HCT116 (cell line): ENCODE measurements around the gene HIP1R. TPM values are rescaled to one million over a fixed set of nuclear protein-coding genes. Genes with fewer than 3 reads are reported as not detected.

ENCODE experiments used
- ATAC-seq: fragments of 200-7000 bp; cut with Tn5 transposase; 2 replicates; pipeline ENCODE4 v1.9.1; 2020; ENCODE audit warnings: mild to moderate bottlenecking, moderate library complexity
- BruUV-seq: library from RNA; stranded (reverse); fragments of 400-500 nt; replicated peaks from 2 replicates; lab custom pipeline; 2021; lab: Mats Ljungman, UMichigan
- CTCF ChIA-PET: fragments of 300-600 bp; sonication (Branson Sonifier 250); formaldehyde crosslinking; loops from one replicate; lab custom pipeline; 2021; ENCODE audit warnings: antibody characterized with exemption; lab: Charles Lee
- POLR2A ChIA-PET: fragments of 300-600, 350-600 bp; sonication (Branson Sonifier 250); formaldehyde crosslinking; loops from one replicate; lab custom pipeline; 2021; ENCODE audit warnings: antibody characterized with exemption; lab: Charles Lee
- RAD21 ChIA-PET, 2 experiments: fragments of 300-600 bp; sonication (Branson Sonifier 250); formaldehyde crosslinking; loops; one replicate each; lab custom pipeline; 2023; ENCODE audit warnings: low total read pairs in 2 of 2; ENCODE audit not compliant: uncharacterized antibody in 2 of 2, unreplicated experiment in 2 of 2, low non-redundant PET in 1 of 2; lab: Charles Lee
- DNase-seq: peaks from one replicate; pipeline ENCODE4 v3.0.0-alpha.2; 2010; ENCODE audit warnings: low read depth, low spot score
- H2AFZ ChIP-seq: fragments of 200-600 bp; shearing (Covaris generic), sonication (generic); 2 replicates; pipeline ENCODE4 v1.6.1; 2017; ENCODE audit warnings: low read depth, mixed run types, mixed read lengths, antibody characterized with exemption, low read length; ENCODE audit not compliant: poor library complexity, severe bottlenecking
- H3K27ac ChIP-seq: 2 replicates; pipeline ENCODE4 v1.5.1; 2012; ENCODE audit warnings: low read depth, low read length
- H3K27me3 ChIP-seq: fragments of 200-600 bp; sonication (generic); 2 replicates; pipeline ENCODE4 v1.6.1; 2016; ENCODE audit warnings: mixed run types, low read length, mixed read lengths; ENCODE audit not compliant: insufficient read depth
- H3K36me3 ChIP-seq, 2 experiments: fragments of 200-500 bp in 1 of 2; fragments of 200-600 bp in 1 of 2; sonication (Bioruptor generic) in 1 of 2; sonication (generic) in 1 of 2; 2 replicates each; pipeline versions ENCODE4 v1.5.1 to v1.6.1; 2014 to 2016; ENCODE audit warnings: low read length in 2 of 2, inconsistent platforms in 1 of 2, mixed read lengths in 1 of 2, mixed run types in 1 of 2; ENCODE audit not compliant: insufficient read depth in 2 of 2, control insufficient read depth in 1 of 2
- H3K4me1 ChIP-seq, 2 experiments: fragments of 200-600 bp in 1 of 2; sonication (generic) in 1 of 2; 2 replicates each; pipeline versions ENCODE4 v1.5.1 to v1.6.1; 2012 to 2017; ENCODE audit warnings: low read length in 2 of 2, inconsistent platforms in 1 of 2, mild to moderate bottlenecking in 1 of 2, mixed read lengths in 1 of 2, mixed run types in 1 of 2, moderate library complexity in 1 of 2; ENCODE audit not compliant: insufficient read depth in 2 of 2, control insufficient read depth in 1 of 2
- H3K4me2 ChIP-seq: fragments of 200-600 bp; sonication (generic); 2 replicates; pipeline ENCODE4 v1.6.1; 2017; ENCODE audit warnings: mixed run types, low read length, mixed read lengths
- H3K4me3 ChIP-seq, 2 experiments: fragments of 200-600 bp in 1 of 2; sonication (generic) in 1 of 2; replicated peaks in 1 of 2; 2 replicates each; pipeline ENCODE4 v1.5.1; 2011 to 2016; ENCODE audit warnings: low read length in 2 of 2, control low read depth in 1 of 2, low read depth in 1 of 2, mild to moderate bottlenecking in 1 of 2, mixed read lengths in 1 of 2, mixed run types in 1 of 2
- H3K79me2 ChIP-seq: fragments of 200-600 bp; sonication (generic); 2 replicates; pipeline ENCODE4 v1.6.1; 2017; ENCODE audit warnings: mild to moderate bottlenecking, mixed run types, low read length, moderate library complexity, mixed read lengths; ENCODE audit not compliant: insufficient read depth
- H3K9ac ChIP-seq: fragments of 200-600 bp; sonication (generic); 2 replicates; pipeline ENCODE4 v1.6.1; 2016; ENCODE audit warnings: low read length, mixed read lengths
- H3K9me2 ChIP-seq: fragments of 200-600 bp; sonication (generic), shearing (Covaris generic); 2 replicates; pipeline ENCODE4 v1.6.1; 2017; ENCODE audit warnings: mixed run types, mild to moderate bottlenecking, moderate library complexity; ENCODE audit not compliant: insufficient read depth
- H3K9me3 ChIP-seq, 2 experiments: fragments of 200-500 bp in 1 of 2; fragments of 200-600 bp in 1 of 2; sonication (Bioruptor generic) in 1 of 2; sonication (generic) in 1 of 2; 2 replicates each; pipeline ENCODE4 v1.6.1; 2014 to 2017; ENCODE audit warnings: low read length in 2 of 2, mixed read lengths in 2 of 2, inconsistent platforms in 1 of 2, low read depth in 1 of 2, mild to moderate bottlenecking in 1 of 2, mixed run types in 1 of 2, moderate library complexity in 1 of 2; ENCODE audit not compliant: control insufficient read depth in 1 of 2, insufficient read depth in 1 of 2
- H4K20me1 ChIP-seq: fragments of 200-600 bp; sonication (generic), shearing (Covaris generic); 2 replicates; pipeline ENCODE4 v1.6.1; 2017; ENCODE audit warnings: mixed run types, mild to moderate bottlenecking, moderate library complexity; ENCODE audit not compliant: insufficient read depth
- CBX3 ChIP-seq: IDR thresholded peaks from 2 replicates; pipeline ENCODE4 v1.6.1; 2012; ENCODE audit warnings: low read depth
- CEBPB ChIP-seq: IDR thresholded peaks from 2 replicates; pipeline ENCODE4 v1.6.1; 2012; ENCODE audit warnings: low read depth
- CTCF ChIP-seq, 3 experiments: fragments of 200-600 bp in 1 of 3; sonication (generic) in 1 of 3; IDR thresholded peaks in 2 of 3; conservative IDR thresholded peaks in 1 of 3; 2 replicates each; pipeline ENCODE4 v1.5.1; 2012 to 2017; ENCODE audit warnings: low read depth in 2 of 3, low read length in 2 of 3, antibody characterized with exemption in 1 of 3, borderline replicate concordance in 1 of 3, control low read depth in 1 of 3, mild to moderate bottlenecking in 1 of 3, mixed read lengths in 1 of 3, mixed run types in 1 of 3, moderate library complexity in 1 of 3; ENCODE audit not compliant: insufficient read depth in 1 of 3
- ELF1 ChIP-seq: IDR thresholded peaks from 2 replicates; pipeline ENCODE4 v1.6.1; 2012; ENCODE audit warnings: low read depth, borderline replicate concordance
- EZH2 ChIP-seq: fragments of 200-600 bp; sonication (generic); IDR thresholded peaks from 2 replicates; pipeline ENCODE4 v1.6.1; 2017; ENCODE audit warnings: antibody characterized with exemption, mixed run types
- EZH2phosphoT487 ChIP-seq: fragments of 200-600 bp; IDR thresholded peaks from 2 replicates; pipeline ENCODE4 v1.6.1; 2018; ENCODE audit warnings: antibody characterized with exemption, borderline replicate concordance
- POLR2AphosphoS5 ChIP-seq: IDR thresholded peaks from 2 replicates; pipeline ENCODE4 v1.6.1; 2011; ENCODE audit warnings: mild to moderate bottlenecking, low read depth, low read length, moderate library complexity
- RAD21 ChIP-seq: IDR thresholded peaks from 2 replicates; pipeline ENCODE4 v1.6.1; 2012; ENCODE audit warnings: low read depth, mild to moderate bottlenecking
- TCF7L2 ChIP-seq: IDR thresholded peaks from 2 replicates; pipeline ENCODE4 v1.7.0; 2011; ENCODE audit warnings: borderline replicate concordance, inconsistent platforms; ENCODE audit not compliant: insufficient read depth, insufficient read length; ENCODE audit errors: extremely low read depth
- YY1 ChIP-seq: IDR thresholded peaks from 2 replicates; pipeline ENCODE4 v1.6.1; 2011; ENCODE audit warnings: low read length, low read depth, moderate library complexity, mild to moderate bottlenecking; ENCODE audit not compliant: insufficient replicate concordance; ENCODE audit errors: extremely low read depth
- ZBTB33 ChIP-seq: IDR thresholded peaks from 2 replicates; pipeline ENCODE4 v1.6.1; 2011; ENCODE audit warnings: mild to moderate bottlenecking, low read length, moderate library complexity; ENCODE audit not compliant: insufficient replicate concordance; ENCODE audit errors: extremely low read depth
- ZFX ChIP-seq: fragments of 450-650 bp; IDR thresholded peaks from 2 replicates; pipeline ENCODE4 v1.6.1; 2017
- ZNF274 ChIP-seq: fragments of 200-500 bp; sonication (Bioruptor generic); IDR thresholded peaks from 2 replicates; pipeline ENCODE4 v1.6.1; 2014; ENCODE audit warnings: mild to moderate bottlenecking, low read depth, low read length, inconsistent platforms
- intact Hi-C: fragments of 100-400 bp; cut with micrococcal nuclease; formaldehyde crosslinking; loops from 2 replicates; pipeline ENCODE4 v1.10.0; 2022
- total RNA-seq: library from RNA; stranded (reverse); gene quantifications from one replicate; pipeline ENCODE4 v1.2.1, GENCODE V29; 2021; ENCODE audit not compliant: unreplicated experiment

HIP1R gene
- total RNA-seq, 1 experiment from 2014 or later: 57.8 TPM

GRCh38 chr12:122860040-122860853, 25.0 kb downstream of the HIP1R start:
- CTCF ChIA-PET: interaction anchor here (1.2 to 3.6 kb wide), 5 partner anchors 85 to 378 kb away, joined by 4 to 17 read pairs (median 11); partner anchors contain the start of gene ABCB9
- peaks cover 0 to 6% of the 10 kb centered on the region in 2 experiments; a peak in 2 of 4 replicates for H3K36me3 ChIP-seq
- intact Hi-C loops: loop anchor here (1.0 to 5.0 kb wide), 3 partner anchors 68 to 221 kb away; no protein-coding TSS in a partner anchor

More at GRCh38 chr12:122860040-122860853, 25.0 kb downstream of the HIP1R start:
- Histone ChIP-seq H3K9ac (no peak overlapping the region), H3K4me3 (no peak overlapping the region), H3K79me2 (no peaks in the 10 kb centered on the region), H3K4me1 (no peaks in the 10 kb centered on the region), H3K27me3 (no peaks in the 10 kb centered on the region), H3K9me3 (no peaks in the 10 kb centered on the region), H3K27ac (no peak overlapping the region), H3K9me2 (no peaks in the 10 kb centered on the region), H4K20me1 (no peaks in the 10 kb centered on the region), H3K4me2 (no peak overlapping the region), H2AFZ (no peak overlapping the region)
- BruUV-seq: no TSS peak
- POLR2A ChIA-PET: interaction anchor here (1.1 kb wide), 1 partner anchor 87 kb away, joined by 5 read pairs; no protein-coding TSS in a partner anchor
- RAD21 ChIA-PET: interaction anchor here in 1 of 2 experiments (1.6 kb wide), 1 partner anchor 93 kb away, joined by 6 read pairs; no protein-coding TSS in a partner anchor
- ATAC-seq (peak; percentile 74), DNase-seq (peak; percentile 50)
- TF ChIP-seq RAD21 (peak; percentile 96), POLR2AphosphoS5 (0 out of 2 replicates have a peak, but pooled peaks have one; percentile 29), ZNF274 (no peak), CBX3 (no peak), ZFX (0 out of 2 replicates have a peak, but pooled peaks have one; percentile 23), ELF1 (no peak), TCF7L2 (no peak), EZH2 (no peak), ZBTB33 (no peak), EZH2phosphoT487 (no peak), CTCF (IDR thresholded peaks at IDR 0.05 in 2 of 3, conservative IDR thresholded peaks at IDR 0.05 in 1 of 3; ENCODE audit: borderline replicate concordance in 1 of 3, insufficient read depth in 1 of 3, low read depth in 2 of 3, low read length in 2 of 3) (peak; percentile 87 to 94 (median 87)), YY1 (no peak), CEBPB (no peak)
